HG03066 (cell line): ENCODE data around the gene BAZ1A.
"Not testable (repeated sequence)": the region's sequence is repeated elsewhere in the genome, so short reads cannot be mapped to it uniquely, and the experiment has no call there.

Experiments
- ATAC-seq: cut with Tn5 transposase; IDR thresholded peaks from one replicate; pipeline ENCODE4 v1.9.1; 2021; ENCODE audit warnings: low read depth; ENCODE audit not compliant: unreplicated experiment

BAZ1A gene

DNA sequence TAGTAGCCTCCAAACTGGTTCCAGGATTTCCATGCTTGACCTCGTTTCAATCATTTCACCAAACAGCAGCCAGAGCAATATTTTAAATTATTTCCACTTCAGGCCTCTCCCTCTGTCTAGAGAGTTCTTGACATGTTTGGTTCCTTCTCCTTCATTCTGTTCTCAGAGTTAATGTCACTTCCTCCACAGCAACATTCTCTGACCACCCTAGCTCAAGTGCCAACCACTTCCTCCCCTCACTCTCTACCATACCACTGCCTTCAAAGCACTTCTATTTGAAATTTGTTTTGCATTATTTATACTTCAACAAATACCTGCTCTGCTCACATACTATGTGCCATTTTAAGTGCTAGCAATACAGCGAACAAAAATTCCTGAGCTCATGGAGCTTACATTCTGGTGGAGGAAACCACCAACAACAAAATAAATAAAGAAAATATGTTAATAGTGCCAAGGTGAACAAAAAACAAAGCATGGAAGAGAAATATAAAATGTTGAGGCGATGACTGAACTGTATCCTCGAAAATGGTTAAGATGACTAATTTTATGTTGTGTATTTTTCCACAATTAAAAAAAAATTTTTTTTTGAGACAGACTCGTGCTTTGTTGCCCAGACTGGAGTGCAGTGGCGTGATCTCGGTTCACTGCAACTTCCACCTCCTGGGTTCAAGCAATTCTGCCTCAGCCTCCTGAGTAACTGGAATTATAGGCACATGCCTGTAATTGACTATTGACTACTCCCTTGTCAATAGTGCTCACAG is 17.3 kb downstream of the BAZ1A start:
- ATAC-seq: no peak

DNA sequence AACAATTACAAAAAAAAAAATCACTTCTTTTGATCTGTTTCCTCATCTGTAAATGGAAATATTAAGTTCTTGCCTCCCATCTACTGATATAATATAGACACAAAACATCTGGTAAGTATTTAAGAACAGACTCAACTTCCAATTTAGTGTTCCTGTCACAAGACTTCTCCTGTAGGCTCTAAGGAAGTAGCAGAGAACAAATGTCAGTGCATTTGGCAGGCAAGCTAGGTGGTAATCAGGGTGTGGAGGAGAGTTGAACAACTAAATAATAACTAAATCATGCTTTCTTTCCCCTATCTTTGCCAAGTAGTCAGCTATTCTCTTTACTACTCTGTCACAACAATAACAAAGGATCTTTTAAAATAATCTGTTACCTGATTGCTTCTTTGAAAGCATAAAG is 22.1 kb downstream of the BAZ1A start:
- ATAC-seq: no peak

DNA sequence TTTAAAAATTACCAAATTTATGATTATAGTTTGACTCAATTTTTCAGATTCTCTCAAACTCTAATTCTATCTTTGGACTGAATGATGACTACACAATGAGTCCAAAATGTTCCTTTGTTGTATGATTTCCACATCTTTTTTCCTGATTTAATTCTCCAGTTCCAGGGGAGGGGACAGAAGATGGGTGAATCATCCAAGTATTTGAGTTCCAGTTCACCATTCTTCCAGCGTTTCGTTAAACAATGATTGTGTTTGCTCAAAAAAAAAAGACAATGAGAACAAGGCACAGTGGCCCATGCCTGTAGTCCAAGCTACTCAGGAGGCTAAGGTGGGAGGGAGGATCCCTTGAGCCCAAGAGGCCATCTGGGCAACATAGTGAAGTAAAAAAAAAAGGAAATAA is 23.8 kb downstream of the BAZ1A start:
- ATAC-seq: no peak

DNA sequence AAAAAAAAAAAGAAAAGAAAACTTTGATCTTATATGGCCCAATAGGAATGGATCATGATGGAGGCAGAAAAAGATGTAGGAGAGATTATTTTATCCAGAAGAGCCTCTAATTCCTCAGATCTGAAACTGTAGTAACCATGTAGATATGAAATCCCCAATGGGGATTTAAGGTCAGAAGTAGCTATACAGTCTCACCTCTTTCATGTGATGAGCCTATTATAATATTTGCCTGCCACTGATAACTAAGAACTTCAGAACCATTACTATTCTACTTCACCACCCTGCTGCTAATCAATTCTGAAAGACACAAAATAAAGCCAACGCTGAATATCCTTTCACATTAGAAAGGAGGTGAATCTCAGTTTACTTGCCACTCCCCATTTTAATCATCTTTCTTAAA is 29.3 kb downstream of the BAZ1A start:
- ATAC-seq: no peak

DNA sequence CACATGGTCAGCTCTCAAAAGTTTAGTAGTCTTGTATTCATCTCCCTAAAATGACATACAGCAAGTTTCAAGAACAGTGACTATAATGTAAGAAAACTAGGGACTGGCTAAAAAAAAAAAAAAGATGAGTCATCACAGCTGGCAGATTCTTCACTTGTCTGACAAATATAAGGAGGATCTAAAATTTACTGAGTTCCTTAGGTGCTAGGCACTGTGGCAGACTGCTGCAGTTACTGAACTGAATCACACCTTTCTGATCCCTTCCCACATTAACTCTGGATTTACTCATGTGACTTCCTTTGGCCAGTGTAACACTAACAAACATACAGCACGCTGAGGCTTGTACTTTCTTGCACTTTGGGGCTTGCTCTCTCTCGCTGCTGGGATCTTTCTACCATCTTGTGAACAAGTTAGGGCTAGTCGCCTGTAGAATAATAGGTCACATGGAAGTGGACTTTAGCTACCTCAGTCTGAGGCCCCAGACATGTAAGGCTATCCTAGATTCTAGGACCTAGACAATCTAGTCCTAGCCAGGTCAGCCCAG is 32.1 kb downstream of the BAZ1A start:
- no peak for ATAC-seq

DNA sequence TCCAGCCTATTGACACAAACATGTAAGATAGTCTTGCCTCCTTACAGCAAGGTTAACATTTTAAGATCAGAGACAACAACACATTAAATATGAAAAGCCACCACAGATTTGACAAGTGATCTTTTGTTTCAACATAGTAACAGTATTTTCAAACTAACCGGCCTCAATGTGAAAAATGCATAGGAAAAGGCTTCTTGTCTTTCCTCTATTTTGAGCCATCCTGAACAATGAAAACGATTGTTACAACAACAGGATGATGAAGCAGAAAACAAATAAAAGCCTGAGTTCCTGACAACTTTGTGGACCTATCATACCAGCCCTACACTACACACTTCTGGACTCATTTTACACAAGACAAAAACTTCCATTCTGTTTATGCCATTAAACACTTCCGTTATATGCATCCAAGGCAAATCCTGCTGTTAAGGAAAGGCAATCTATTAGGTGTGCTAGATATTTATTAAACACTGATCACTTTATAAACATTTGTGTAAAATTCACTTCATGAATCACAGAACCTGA is 37.3 kb downstream of the BAZ1A start:
- no peak for ATAC-seq

DNA sequence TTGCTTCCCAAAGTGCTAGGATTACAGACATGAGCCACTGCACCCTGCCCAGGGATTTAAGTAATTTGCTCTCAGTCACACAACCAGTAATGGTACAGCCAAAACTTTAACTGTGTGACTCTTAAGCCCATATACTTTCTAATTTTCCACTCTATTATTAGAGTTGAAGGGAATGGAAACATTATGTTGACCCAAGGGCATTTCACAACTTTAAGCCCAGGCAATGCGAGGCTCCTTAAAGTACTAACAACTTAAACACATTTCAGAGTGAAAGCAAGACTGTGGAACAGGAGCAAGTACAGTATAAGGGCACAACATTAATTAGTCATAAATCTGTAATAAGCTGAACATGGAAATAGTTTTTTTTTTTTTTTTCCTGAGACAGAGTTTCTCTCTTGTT is 39.8 kb downstream of the BAZ1A start:
- no peak for ATAC-seq

DNA sequence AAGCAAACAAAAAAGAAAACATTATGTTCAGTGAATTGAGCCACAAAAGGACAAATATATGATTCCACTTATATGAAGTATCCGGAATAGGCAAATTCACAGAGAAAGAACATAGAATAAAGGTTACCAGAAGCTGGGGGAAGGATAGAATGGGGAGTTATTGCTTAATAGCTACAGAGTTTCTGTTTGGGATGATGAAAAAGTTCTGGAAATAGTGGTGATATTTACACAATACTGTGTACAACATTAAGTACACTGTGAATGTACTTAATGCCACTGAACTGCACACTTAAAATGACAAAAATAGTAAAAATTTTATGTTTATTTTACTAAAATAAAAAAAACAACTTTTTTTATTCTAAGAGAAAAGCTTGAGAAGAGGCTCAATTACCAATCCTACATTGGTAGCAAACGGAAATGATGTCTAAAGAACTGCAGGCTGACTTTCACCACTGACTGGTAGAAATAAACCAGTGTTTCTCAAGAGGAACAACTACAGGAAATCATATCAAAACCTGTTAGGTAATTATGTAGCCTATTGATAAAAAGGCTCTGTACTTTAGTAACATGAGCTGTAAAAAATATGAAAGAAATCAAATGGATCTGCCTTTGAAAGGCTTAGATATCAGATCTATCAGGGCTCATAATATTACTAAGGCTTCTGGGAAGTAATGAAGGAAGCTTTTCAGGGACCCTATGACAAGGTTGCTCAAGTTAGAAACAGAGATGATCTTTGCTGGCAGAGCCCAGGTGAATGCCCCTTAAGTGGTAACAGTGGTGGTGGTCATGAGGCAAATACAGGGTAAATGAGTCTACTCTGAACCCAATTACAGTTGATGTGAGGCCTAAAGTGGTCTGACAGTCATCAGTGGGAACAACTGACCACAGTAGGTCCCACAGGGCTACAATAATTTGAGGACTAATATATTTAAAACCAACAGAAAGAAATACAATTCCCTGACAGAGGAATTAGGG is 41.3 kb downstream of the BAZ1A start:
- ATAC-seq: no peak

DNA sequence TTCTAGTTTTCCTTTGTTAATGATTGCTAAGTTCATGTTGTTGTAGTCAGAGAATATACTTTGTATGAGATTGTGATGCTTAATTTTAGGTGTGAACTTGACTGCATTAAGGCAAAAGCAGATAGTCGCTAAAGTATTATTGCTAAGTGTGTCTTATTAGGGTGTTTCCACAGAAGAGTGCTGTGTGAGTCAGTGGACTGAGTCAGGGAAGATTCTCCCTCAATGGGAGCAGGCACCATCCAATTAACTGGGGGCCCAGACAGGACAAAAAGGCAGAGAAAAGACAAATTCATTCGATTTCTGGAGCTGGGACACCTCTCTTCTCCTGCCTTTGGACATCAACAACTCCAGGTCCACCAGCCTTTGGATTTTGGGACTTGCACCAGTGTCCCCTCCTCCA is 48.5 kb downstream of the BAZ1A start:
- ATAC-seq: no peak

DNA sequence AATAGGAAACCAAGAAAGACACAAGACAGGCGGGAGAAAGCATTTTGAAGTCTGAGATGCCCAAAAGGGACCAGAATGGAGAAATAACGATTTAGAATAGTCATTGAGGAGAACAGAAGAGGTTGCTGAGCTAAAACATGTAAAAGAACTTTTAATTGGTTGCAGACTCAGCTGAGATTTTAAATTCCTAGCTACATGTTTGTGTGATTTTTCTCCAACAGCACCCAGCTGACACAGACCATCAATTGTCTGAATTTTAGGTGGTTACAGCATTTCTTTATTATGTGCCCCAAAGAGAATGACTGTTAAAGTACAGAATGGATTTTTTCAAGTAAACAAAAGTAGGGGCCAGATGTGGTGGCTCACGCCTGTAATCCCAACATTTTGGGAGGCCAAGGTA is 50.3 kb downstream of the BAZ1A start:
- ATAC-seq: no peak

DNA sequence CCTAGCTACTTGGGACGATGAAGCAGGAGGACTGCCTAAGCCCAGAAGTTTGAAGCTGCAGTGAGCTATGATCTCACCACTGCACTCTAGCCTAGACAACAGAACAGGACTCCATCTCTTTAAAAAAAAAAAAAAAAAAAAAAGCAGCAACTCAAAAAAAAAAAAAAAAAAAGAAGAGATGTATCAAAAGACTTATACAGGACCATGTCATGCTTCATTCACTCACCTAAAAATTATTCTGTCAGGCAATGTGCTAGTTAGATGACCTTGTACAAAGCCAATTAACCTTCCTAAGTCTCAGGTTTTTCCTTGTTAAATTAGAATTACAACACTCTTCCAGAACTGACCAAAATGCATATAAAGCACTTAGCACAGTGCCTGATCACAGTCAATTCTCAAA is 50.9 kb downstream of the BAZ1A start:
- ATAC-seq: no peak

DNA sequence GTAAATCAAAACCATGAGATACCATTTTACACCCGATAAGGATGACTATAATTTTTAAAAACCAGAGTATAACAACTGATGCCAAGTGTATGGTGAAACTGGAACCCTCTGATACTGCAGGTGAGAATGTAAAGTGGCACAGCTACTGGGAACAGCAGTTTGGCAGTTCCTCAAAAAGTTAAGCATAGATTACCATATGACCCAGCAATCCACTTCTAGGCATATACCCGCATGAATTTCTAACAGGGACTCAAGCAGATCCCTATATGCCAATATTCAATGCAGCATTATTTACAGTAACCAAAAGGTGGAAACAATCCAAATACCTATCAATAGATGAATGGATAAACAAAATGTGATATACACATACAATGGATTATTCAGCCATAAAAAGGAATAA is 57.4 kb downstream of the BAZ1A start:
- ATAC-seq: no peak

DNA sequence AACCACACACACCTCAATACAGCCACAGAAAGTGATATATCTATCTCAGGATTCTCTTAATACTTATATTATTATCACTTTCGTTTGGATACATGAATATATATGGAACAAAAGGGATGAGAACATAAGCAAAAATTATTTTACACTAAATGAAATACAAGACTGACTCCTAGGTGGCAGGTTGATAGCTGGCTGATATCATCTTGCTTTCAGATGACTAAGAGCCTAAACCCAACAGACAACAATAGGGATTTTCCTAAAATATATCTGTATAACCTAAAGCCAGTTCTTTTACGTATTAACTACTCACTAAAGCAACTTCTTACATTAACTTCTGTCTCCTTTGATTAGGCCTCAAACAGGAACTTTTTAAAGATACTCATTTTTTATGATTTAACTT is 65.1 kb downstream of the BAZ1A start:
- no peak for ATAC-seq

DNA sequence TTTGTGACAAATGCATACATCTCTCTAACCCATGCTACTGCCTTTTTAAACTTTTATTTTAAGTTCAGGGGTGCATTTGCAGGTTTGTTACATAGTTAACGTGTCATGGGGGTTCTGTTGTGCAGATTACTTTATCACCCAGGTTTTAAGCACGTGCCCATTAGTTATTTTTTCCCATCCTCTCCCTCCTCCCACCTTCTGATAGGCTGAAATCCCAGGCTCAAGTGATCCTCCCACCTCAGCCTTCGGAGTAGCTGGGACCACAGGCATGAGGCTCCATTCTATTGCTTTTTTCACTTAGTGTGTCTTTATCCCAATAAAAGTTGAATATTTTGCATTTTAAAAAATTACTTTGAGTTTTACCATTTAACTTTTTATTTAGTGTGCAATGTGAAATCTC is 68.9 kb downstream of the BAZ1A start:
- no peak for ATAC-seq

DNA sequence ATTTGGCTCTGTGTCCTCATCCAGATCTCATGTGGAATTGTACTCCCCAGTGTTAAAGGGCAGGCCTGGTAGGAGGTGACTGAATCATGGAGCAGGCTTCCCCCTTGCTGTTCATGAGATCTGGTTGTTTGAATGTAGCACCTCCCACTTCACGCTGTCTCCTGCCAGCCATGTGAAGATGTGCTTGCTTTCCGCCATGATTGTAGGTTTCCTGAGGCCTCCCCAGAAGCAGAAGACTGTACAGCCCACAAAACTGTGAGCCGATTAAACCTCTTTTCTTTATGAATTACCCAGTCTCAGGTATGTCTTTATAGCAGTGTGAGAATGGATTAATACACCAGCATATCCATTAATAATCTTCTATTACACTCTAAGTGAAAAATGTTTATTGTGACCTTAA is 70.2 kb downstream of the BAZ1A start:
- no peak for ATAC-seq

DNA sequence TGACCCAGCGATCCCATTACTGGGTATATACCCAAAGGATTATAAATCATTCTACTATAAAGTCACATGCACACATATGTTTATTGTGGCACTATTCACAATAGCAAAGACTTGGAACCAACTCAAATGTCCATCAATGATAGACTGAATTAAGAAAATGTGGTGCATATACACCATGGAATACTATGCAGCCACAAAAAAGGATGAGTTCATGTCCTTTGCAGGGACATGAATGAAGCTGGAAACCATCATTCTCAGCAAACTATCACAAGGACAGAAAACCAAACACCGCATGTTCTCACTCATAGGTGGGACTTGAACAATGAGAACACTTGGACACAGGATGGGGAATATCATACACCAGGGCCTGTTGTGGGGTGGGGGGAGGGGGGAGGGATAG is 76.3 kb downstream of the BAZ1A start:
- not testable (repeated sequence) for ATAC-seq

DNA sequence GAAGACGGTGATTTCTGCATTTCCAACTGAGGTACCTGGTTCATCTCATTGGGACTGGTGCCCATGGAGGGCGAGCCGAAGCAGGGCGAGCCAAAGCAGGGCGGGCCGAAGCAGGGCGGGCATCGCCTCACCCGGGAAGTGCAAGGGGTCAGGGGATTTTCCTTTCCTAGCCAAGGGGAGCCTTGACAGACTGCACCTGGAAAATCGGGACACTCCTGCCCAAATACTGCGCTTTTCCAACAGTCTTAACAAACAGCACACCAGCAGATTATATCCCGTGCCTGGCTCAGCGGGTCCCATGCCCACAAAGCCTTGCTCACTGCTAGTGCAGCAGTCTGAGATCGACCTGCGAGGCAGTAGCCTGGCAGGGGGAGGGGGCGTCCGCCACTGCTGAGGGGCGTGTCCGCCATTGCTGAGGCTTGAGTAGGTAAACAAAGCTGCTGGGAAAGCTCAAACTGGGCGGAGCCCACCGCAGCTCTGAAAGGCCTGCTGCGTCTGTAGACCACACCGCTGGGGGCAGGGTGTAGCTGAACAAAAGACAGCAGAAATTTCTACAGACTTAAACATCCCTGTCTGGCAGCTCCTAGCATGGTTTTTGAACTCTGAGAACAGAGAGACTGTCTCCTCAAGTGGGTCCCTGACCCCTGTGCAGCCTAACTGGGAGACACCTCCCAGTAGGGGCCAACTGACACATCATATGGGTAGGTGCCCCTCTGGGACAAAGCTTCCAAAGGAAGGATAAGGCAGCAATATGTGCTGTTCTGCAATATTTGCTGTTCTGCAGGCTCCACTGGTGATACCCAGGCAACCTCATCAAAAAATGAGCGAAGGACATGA is 77.2 kb downstream of the BAZ1A start:
- no peak for ATAC-seq

DNA sequence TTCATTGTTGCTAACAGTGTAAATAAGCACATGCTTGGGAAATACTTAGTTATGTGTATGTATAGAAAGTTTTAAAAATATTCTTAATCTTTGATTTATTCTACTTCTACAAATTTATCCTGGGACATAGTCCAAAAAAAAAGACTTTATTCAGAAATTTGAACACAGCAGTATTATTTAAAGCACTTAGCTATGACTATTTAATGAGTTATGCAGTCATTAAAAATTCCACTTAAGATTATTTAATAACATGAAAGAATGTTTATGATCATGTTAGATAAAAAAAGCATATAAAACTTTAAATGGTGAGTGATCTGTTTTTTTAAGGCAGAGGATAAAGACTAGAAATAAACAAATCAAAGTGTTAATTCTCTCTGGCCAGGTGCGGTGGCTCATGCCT is 78.3 kb downstream of the BAZ1A start:
- no peak for ATAC-seq

DNA sequence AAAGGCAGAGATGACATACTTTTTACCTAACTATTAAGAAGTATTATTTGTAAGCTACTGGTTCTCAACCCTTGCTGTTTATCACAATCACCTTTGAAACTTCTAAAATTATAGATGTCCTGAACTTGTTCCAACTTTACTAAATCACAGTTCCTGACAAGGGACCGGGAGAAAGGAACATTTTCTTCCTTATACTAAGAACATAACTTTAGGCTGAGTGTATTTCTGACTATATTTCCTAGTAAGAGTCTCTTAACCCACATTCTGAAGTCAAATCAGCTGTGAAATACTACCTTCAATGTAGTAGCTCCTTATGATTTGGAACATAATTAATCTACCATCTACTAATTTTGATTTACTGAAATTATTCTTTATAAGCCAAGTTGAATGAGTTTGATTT is 80.2 kb downstream of the BAZ1A start:
- no peak for ATAC-seq

DNA sequence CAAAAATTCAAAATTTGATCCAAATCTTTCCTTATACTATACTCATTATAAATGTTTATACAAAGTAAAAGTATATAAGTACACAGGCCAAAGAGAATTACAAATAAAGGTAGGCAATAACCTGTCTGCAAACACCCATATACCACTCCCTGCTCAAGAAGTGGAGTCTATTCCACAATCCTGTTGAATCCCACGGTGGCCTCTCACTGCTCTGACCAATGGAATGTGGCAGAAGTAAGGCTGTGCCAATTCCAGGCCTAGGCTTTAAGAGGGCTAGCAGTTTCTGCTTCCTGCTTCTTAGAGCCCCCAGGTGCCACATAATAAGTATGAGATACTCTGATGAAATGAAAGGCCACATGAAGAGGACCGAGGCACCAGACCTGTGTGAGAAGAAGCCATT is 80.9 kb downstream of the BAZ1A start:
- ATAC-seq: no peak
